ENCODE results near the gene NT5M.

GRCh38 chr17:17354560-17355349, 51.6 kb downstream of the NT5M start:
- peak; percentile 91 to 97 (median 96) for TF ChIP-seq CTCF (IDR thresholded peaks at IDR 0.05)
- no peak for TF ChIP-seq POLR2A (IDR thresholded peaks at IDR 0.05)
